ENCODE data around the gene GLO1. TPM values are rescaled to one million over a fixed set of nuclear protein-coding genes. Genes with fewer than 3 reads are reported as not detected.

The GLO1 gene
- polyA plus RNA-seq, 3 donors, result 11.4 to 68.6 (median 62.6) TPM

- Histone ChIP-seq H2AFZ (ENCODE audit: insufficient read depth, low read depth, low read length, poor library complexity, severe bottlenecking) (no peak overlapping the region), H3K36me3 (replicated peaks in 1 of 2; ENCODE audit: control insufficient read depth in 1 of 2, insufficient read depth in 2 of 2, low read length in 2 of 2) (no peaks in the 10 kb centered on the region), H3K4me2 (replicated peaks; ENCODE audit: extremely low read depth, low read length, poor library complexity, severe bottlenecking) (no peak overlapping the region), H3K9me3 (replicated peaks in 1 of 2; ENCODE audit: control insufficient read depth in 1 of 2, insufficient read depth in 1 of 2, low read length in 2 of 2) (no peaks in the 10 kb centered on the region), H3K4me1 (ENCODE audit: control insufficient read depth in 1 of 2, insufficient read depth in 2 of 2, low read length in 2 of 2) (no peaks in the 10 kb centered on the region), H3K9ac (ENCODE audit: insufficient read depth, low read length, poor library complexity, severe bottlenecking) (no peak overlapping the region), H4K20me1 (ENCODE audit: insufficient read depth, low read length) (no peaks in the 10 kb centered on the region), H3K4me3 (replicated peaks in 1 of 3; ENCODE audit: low read depth in 2 of 3, low read length in 3 of 3) (no peak overlapping the region), H3K79me2 (ENCODE audit: insufficient read depth, low read length) (no peaks in the 10 kb centered on the region), H3K27ac (ENCODE audit: low read depth in 1 of 2, low read length in 2 of 2) (no peak overlapping the region), H3K27me3 (ENCODE audit: control insufficient read depth in 2 of 2, insufficient read depth in 2 of 2, low read length in 2 of 2) (no peaks in the 10 kb centered on the region)
- H3K4me3 Mint-ChIP-seq, result no peak overlapping the region
- no peaks in the 10 kb centered on the region for H3K27me3 Mint-ChIP-seq (ENCODE audit: low read depth in 3 of 3)
- H3K27ac Mint-ChIP-seq, result no peak overlapping the region
- DNase-seq, result no peak
- intact Hi-C loops (cut with micrococcal nuclease), result no loop called here
- H3K9me3 Mint-ChIP-seq, result peaks cover 0 to 4% (median 0%) of the 10 kb centered on the region in 7 donors
- TF ChIP-seq CTCF (IDR thresholded peaks at IDR 0.05), result no peak
- peaks cover 1 to 2% of the 10 kb centered on the region in 2 donors for H3K36me3 Mint-ChIP-seq
- peaks cover 4% of the 10 kb centered on the region for H3K4me1 Mint-ChIP-seq
- no CpG with 5 or more reads among the region's 1 CpG for WGBS (ENCODE audit: insufficient coverage)
These were observed 46.0 kb downstream of the GLO1 start for GRCh38 chr6:38656896-38657295.

DNA sequence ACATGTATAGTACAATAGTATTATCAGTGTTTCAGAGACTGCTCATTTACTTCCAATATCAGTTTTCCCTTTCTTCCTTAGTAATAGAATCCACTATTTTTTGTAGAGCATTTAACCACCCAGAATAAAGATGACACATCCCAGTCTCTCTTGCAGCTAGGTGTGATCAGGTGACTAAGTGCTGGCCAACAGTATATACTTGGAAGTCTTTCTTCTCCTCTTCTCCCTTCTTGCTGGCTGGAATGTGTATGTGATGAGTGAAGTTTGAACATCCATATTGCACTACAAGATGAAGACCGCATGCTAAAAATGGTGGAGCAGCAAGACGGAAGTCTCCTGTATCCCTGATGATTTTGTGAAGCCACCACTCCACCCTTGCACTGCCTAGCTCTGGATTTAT, 48.7 kb downstream of the GLO1 start:
- Histone ChIP-seq H2AFZ (ENCODE audit: insufficient read depth, low read depth, low read length, poor library complexity, severe bottlenecking) (no peak overlapping the region), H3K27ac (ENCODE audit: low read depth in 1 of 2, low read length in 2 of 2) (no peak overlapping the region), H3K9ac (ENCODE audit: insufficient read depth, low read length, poor library complexity, severe bottlenecking) (no peak overlapping the region), H3K27me3 (ENCODE audit: control insufficient read depth in 2 of 2, insufficient read depth in 2 of 2, low read length in 2 of 2) (no peaks in the 10 kb centered on the region), H3K36me3 (replicated peaks in 1 of 2; ENCODE audit: control insufficient read depth in 1 of 2, insufficient read depth in 2 of 2, low read length in 2 of 2) (no peaks in the 10 kb centered on the region), H3K79me2 (ENCODE audit: insufficient read depth, low read length) (no peaks in the 10 kb centered on the region), H3K9me3 (replicated peaks in 1 of 2; ENCODE audit: control insufficient read depth in 1 of 2, insufficient read depth in 1 of 2, low read length in 2 of 2) (no peaks in the 10 kb centered on the region), H3K4me3 (replicated peaks in 1 of 3; ENCODE audit: low read depth in 2 of 3, low read length in 3 of 3) (no peak overlapping the region), H3K4me2 (replicated peaks; ENCODE audit: extremely low read depth, low read length, poor library complexity, severe bottlenecking) (no peak overlapping the region), H3K4me1 (ENCODE audit: control insufficient read depth in 1 of 2, insufficient read depth in 2 of 2, low read length in 2 of 2) (no peaks in the 10 kb centered on the region), H4K20me1 (ENCODE audit: insufficient read depth, low read length) (no peaks in the 10 kb centered on the region)
- TF ChIP-seq CTCF (IDR thresholded peaks at IDR 0.05), result no peak
- no peak overlapping the region for H3K27ac Mint-ChIP-seq
- peaks cover 2% of the 10 kb centered on the region in 2 donors for H3K36me3 Mint-ChIP-seq
- H3K4me3 Mint-ChIP-seq, result no peak overlapping the region
- H3K27me3 Mint-ChIP-seq (ENCODE audit: low read depth in 3 of 3), result no peaks in the 10 kb centered on the region
- no peaks in the 10 kb centered on the region for H3K4me1 Mint-ChIP-seq
- intact Hi-C loops (cut with micrococcal nuclease), result no loop called here
- WGBS (ENCODE audit: insufficient coverage), result no CpG with 5 or more reads among the region's 2 CpGs
- DNase-seq, result no peak
- peaks cover 0 to 4% (median 0%) of the 10 kb centered on the region in 7 donors for H3K9me3 Mint-ChIP-seq

Data from CD14-positive monocyte (primary cell).